HEK293T (cell line): ENCODE data around the gene MESD.

Experiments used
- ARNT ChIP-seq: fragments of 450-650 bp; IDR thresholded peaks from 2 replicates; pipeline ENCODE4 v1.6.1; 2017; ENCODE audit warnings: mild to moderate bottlenecking
- BHLHE40 ChIP-seq: fragments of 450-650 bp; IDR thresholded peaks from 2 replicates; pipeline ENCODE4 v1.6.1; 2016; ENCODE audit warnings: mild to moderate bottlenecking, moderate library complexity, borderline replicate concordance
- CTBP1 ChIP-seq: fragments of 450-650 bp; IDR thresholded peaks from 2 replicates; pipeline ENCODE4 v1.6.1; 2016; ENCODE audit warnings: borderline replicate concordance
- ELF4 ChIP-seq: fragments of 450-650 bp; IDR thresholded peaks from 2 replicates; pipeline ENCODE4 v1.6.1; 2017; ENCODE audit warnings: antibody characterized with exemption
- FOXA1 ChIP-seq: fragments of 450-650 bp; IDR thresholded peaks from 2 replicates; pipeline ENCODE4 v1.6.1; 2016; ENCODE audit warnings: mild to moderate bottlenecking
- FOXK2 ChIP-seq: fragments of 450-650 bp; IDR thresholded peaks from 2 replicates; pipeline ENCODE4 v1.6.1; 2016; ENCODE audit warnings: mild to moderate bottlenecking
- FOXM1 ChIP-seq: fragments of 450-650 bp; IDR thresholded peaks from 2 replicates; pipeline ENCODE4 v1.6.1; 2017; ENCODE audit warnings: mild to moderate bottlenecking, borderline replicate concordance
- L3MBTL2 ChIP-seq: fragments of 450-650 bp; conservative IDR thresholded peaks from 2 replicates; pipeline ENCODE4 v1.6.1; 2016; ENCODE audit warnings: mild to moderate bottlenecking
- LEF1 ChIP-seq: fragments of 450-650 bp; IDR thresholded peaks from 2 replicates; pipeline ENCODE4 v1.6.1; 2017; ENCODE audit warnings: mild to moderate bottlenecking, borderline replicate concordance
- NFRKB ChIP-seq: fragments of 450-650 bp; IDR thresholded peaks from 2 replicates; pipeline ENCODE4 v1.6.1; 2016; ENCODE audit warnings: mild to moderate bottlenecking, moderate library complexity
- SP1 ChIP-seq: fragments of 450-650 bp; IDR thresholded peaks from 2 replicates; pipeline ENCODE4 v1.6.1; 2017
- SUZ12 ChIP-seq: fragments of 450-650 bp; IDR thresholded peaks from 2 replicates; pipeline ENCODE4 v1.6.1; 2016; ENCODE audit warnings: mild to moderate bottlenecking
- TARDBP ChIP-seq: fragments of 450-650 bp; IDR thresholded peaks from 2 replicates; pipeline ENCODE4 v1.6.1; 2016
- ZNF384 ChIP-seq: fragments of 450-650 bp; IDR thresholded peaks from 2 replicates; pipeline ENCODE4 v1.6.1; 2016

DNA sequence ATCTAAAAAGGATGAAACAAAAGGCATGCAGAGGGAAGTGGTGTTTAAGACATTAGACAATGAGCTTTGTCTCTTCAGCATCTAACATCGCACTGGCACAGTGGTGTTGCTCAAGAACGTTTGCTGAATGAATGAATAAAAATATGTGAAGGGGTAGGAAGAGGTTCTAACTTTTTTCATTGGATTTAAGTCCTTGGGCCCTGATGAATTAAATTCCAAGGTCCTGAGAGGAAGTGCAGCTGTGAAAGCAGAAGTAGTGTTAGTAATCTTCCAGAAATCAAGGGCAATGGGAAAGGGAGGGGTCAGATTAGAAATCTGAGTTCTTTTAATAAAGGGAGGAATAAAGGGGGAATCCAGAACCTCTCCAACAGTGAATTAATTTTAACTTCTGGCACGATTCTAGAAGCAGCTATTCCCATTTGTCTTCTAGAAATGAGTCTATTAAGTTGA is 40.7 kb upstream of the MESD start:
- TF ChIP-seq SUZ12: no peak
- TF ChIP-seq FOXA1: no peak
- no peak for TF ChIP-seq SP1
- TF ChIP-seq ARNT: no peak
- no peak for TF ChIP-seq ELF4
- TF ChIP-seq L3MBTL2: no peak
- TF ChIP-seq FOXM1: no peak
- TF ChIP-seq FOXK2: no peak
- TF ChIP-seq CTBP1: no peak
- TF ChIP-seq ZNF384: no peak
- TF ChIP-seq LEF1: no peak
- TF ChIP-seq TARDBP: no peak
- TF ChIP-seq BHLHE40: no peak
- no peak for TF ChIP-seq NFRKB
